LNCaP clone FGC (cell line): ENCODE results near the gene UBE2M.
A peak's percentile ranks its signal among the peaks of the same experiment; 100 is the strongest.
"Not testable (repeated sequence)": the region's sequence is repeated elsewhere in the genome, so short reads cannot be mapped to it uniquely, and the experiment has no call there.

Source experiments
- DNase-seq: peaks from one replicate; pipeline ENCODE4 v3.0.0-alpha.2; 2011; ENCODE audit warnings: low read depth
- H3K4me3 ChIP-seq: 2 replicates; pipeline ENCODE4 v1.5.1; 2011; ENCODE audit warnings: mild to moderate bottlenecking, low read depth, low read length, control low read depth
- TF ChIP-seq, protein P1 (sequence below): IDR thresholded peaks from 2 replicates; pipeline ENCODE4 v1.5.1; 2012; ENCODE audit warnings: mild to moderate bottlenecking; ENCODE audit not compliant: control insufficient read depth, insufficient read depth; ENCODE audit errors: extremely low read depth

UBE2M gene

GRCh38 chr19:58558066-58558622 is at the start of gene UBE2M:
UBE2M (minus strand) TSS chr19:58558611; CDS start chr19:58558381, 230 bp downstream.
- DNase-seq: no peak
- TF ChIP-seq, protein P1, sequence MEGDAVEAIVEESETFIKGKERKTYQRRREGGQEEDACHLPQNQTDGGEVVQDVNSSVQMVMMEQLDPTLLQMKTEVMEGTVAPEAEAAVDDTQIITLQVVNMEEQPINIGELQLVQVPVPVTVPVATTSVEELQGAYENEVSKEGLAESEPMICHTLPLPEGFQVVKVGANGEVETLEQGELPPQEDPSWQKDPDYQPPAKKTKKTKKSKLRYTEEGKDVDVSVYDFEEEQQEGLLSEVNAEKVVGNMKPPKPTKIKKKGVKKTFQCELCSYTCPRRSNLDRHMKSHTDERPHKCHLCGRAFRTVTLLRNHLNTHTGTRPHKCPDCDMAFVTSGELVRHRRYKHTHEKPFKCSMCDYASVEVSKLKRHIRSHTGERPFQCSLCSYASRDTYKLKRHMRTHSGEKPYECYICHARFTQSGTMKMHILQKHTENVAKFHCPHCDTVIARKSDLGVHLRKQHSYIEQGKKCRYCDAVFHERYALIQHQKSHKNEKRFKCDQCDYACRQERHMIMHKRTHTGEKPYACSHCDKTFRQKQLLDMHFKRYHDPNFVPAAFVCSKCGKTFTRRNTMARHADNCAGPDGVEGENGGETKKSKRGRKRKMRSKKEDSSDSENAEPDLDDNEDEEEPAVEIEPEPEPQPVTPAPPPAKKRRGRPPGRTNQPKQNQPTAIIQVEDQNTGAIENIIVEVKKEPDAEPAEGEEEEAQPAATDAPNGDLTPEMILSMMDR: no peak
- peak within 1 kb of the TSS; percentile 98 for H3K4me3 ChIP-seq

GRCh38 chr19:58607213-58607612 is 48.8 kb upstream of the UBE2M start:
- not testable (repeated sequence) for H3K4me3 ChIP-seq, DNase-seq

GRCh38 chr19:58606251-58606896 is 48.0 kb upstream of the UBE2M start:
- not testable (repeated sequence) for DNase-seq, H3K4me3 ChIP-seq
- TF ChIP-seq, protein P1: peak; percentile 39

GRCh38 chr19:58586133-58586765 is 27.8 kb upstream of the UBE2M start:
- no peak overlapping the region for H3K4me3 ChIP-seq
- TF ChIP-seq, protein P1: no peak
- no peak for DNase-seq

DNA sequence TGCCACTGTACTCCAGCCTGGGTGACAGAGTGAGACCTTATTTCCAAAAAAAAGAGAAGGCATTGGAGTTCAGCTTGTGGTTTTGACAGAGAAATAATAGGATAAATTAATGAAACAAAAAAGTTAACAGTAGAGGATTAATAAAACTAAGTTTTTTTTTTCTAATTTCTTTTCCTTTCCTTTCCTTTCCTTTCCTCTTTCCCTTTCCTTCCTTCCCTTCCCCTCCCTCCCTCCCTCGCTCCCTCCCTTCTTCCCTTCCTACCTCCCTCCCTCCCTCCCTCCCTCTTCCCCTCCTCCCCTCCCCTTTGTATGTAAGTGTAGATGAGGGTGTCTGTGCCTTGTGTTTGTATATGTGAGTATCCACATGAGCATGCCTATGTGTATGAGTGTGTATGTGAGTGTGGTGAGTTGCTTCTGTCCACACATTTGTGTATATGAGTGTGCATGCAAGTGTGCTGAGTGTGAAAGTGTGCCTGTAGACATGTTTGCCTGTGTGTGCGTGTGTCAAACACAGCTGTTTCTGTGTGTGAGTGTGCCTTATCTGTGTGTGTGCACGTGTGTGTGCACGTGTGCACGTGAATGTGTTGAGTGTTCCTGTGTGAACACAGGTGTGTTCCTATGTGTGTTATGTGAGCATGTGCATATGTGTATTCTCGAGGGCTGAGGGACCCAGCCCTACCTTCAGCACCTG is 27.2 kb upstream of the UBE2M start:
- no peak overlapping the region for H3K4me3 ChIP-seq
- TF ChIP-seq, protein P1: no peak
- no peak for DNase-seq

DNA sequence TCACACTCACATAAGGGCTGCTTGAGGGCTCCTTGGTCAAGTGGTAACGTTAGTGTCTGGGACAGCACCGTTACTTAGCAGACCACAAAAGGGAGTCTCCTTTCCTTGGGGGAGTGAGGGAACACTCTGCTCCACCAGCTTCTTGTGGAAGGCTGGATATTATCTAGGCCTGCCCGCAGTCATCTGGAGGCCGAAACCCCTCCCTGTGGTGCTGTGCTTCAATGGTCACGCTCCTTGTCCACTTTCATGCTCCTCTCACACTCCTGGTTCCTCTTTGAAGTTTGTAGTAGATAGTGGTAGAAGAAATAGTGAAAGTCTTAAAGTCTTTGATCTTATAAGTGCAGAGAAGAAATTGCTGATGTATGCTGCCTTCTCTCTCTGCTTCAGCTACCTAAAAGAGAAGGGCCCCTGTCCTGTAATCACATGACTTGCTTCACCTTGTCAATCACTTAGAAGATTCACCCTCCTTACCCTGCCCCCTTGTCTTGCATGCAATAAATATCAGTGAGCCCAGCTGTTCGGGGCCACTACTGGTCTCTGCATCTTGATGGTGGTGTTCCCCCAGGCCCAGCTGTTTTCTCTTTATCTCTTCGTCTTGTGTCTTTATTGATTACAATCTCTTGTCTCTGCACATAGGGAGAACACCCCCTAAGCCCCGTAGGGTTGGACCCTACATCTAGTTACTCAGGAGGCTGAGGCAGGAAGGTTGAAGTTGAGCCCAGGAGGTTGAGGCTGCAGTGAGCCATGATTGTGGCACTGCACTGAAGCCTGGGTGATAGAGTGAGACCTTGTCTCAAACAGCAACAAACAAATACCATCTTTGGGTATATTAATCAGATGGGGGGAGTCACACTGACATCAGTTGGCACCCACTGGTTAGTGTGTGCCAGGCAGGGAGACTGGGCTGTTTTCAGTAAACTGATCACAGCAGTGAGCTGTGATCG is 26.4 kb upstream of the UBE2M start:
- H3K4me3 ChIP-seq: no peak overlapping the region
- TF ChIP-seq, protein P1: no peak
- no peak for DNase-seq

- no peak overlapping the region for H3K4me3 ChIP-seq
- DNase-seq: no peak
- TF ChIP-seq, protein P1: no peak
Observed at GRCh38 chr19:58582985-58583384, 24.6 kb upstream of the UBE2M start.
